ENCODE data around the gene CLEC12A. TPM values are rescaled to one million over a fixed set of nuclear protein-coding genes. Genes with fewer than 3 reads are reported as not detected.

CLEC12A gene
- total RNA-seq, 6 experiments from 2014 or later: 0.22 to 2.9 (median 0.99) TPM

DNA sequence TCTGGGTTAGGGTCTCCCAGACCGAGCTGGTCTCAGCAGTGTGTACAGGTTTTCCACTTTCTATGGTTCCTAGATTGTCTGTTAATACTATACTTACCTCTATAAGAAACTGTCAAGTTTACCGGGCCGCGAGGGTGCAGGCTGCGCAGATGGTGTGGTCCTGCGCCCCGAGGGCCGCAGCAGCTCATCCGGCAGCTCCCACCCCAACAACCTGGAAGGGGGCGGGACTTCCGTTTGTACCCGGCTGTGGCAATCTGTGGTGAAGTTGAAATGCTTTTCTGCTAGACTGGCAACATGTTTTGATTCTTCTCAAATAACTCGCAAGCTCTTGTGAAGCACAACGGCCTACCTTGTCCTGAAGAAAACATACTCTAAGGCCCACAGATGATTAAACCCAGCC is 59.2 kb downstream of the CLEC12A start, which contains the start of gene CLEC9A:
TSS of gene CLEC9A (plus strand) at position 237 of the 400 bp plus-strand sequence. CDS start 22,006 bp downstream, outside the sequence.
- WGBS (ENCODE audit: insufficient coverage, low coverage, low lambda C conversion rate, missing lambda C conversion rate): 71% methylated on average over 9 of the region's 14 CpGs
- H3K27ac ChIP-seq: no peak within 1 kb of the TSS
- no peak for DNase-seq
- H3K27me3 ChIP-seq: no peaks in the 10 kb centered on the region
- no peaks in the 10 kb centered on the region for H3K4me1 ChIP-seq
- TF ChIP-seq POLR2A (IDR thresholded peaks at IDR 0.05): no peak
- TF ChIP-seq, protein P1, sequence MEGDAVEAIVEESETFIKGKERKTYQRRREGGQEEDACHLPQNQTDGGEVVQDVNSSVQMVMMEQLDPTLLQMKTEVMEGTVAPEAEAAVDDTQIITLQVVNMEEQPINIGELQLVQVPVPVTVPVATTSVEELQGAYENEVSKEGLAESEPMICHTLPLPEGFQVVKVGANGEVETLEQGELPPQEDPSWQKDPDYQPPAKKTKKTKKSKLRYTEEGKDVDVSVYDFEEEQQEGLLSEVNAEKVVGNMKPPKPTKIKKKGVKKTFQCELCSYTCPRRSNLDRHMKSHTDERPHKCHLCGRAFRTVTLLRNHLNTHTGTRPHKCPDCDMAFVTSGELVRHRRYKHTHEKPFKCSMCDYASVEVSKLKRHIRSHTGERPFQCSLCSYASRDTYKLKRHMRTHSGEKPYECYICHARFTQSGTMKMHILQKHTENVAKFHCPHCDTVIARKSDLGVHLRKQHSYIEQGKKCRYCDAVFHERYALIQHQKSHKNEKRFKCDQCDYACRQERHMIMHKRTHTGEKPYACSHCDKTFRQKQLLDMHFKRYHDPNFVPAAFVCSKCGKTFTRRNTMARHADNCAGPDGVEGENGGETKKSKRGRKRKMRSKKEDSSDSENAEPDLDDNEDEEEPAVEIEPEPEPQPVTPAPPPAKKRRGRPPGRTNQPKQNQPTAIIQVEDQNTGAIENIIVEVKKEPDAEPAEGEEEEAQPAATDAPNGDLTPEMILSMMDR (IDR thresholded peaks at IDR 0.05): no peak
- H3K9me3 ChIP-seq: no peaks in the 10 kb centered on the region
- H3K36me3 ChIP-seq: no peaks in the 10 kb centered on the region
- H3K4me3 ChIP-seq: no peak within 1 kb of the TSS
- intact Hi-C loops (cut with DNase I): loop anchor here in 1 of 2 donors (10.0 kb wide), 1 partner anchor 104 kb away; the partner anchor contains the start of gene CLEC7A
- no peak for ATAC-seq

DNA sequence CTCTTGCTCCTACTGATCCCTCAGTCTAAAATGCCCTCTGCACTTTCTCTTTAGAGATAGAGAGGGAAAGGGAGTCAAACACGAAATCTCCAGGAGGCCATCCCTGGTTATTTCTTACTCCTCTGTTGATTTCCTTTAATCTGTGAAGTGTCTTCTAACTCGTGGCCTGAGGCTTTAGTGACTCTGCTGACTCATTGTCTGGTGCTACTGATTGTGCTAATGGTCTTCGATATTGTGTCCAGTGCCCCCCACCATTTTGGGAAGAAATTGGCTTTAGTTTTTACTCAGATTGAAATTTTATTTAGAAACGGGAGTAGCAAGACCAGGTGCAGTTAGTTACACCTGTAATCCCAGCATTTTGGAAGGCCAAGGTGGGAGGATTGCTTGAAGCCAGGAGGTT is 60.1 kb downstream of the CLEC12A start:
- Histone ChIP-seq H3K4me1 (no peaks in the 10 kb centered on the region), H3K27ac (no peak overlapping the region), H3K9me3 (no peaks in the 10 kb centered on the region), H3K4me3 (no peak overlapping the region), H3K27me3 (no peaks in the 10 kb centered on the region), H3K36me3 (no peaks in the 10 kb centered on the region)
- DNase-seq: no peak
- peak in 1 of 4 donors; percentile 21 for ATAC-seq
- TF ChIP-seq POLR2A (IDR thresholded peaks at IDR 0.05): no peak
- TF ChIP-seq, protein P1 (IDR thresholded peaks at IDR 0.05): no peak
- WGBS (ENCODE audit: insufficient coverage, low coverage, low lambda C conversion rate, missing lambda C conversion rate): 40% methylated on average over 4 of the region's 4 CpGs
- intact Hi-C loops (cut with DNase I): loop anchor here in 1 of 2 donors (10.0 kb wide), 1 partner anchor 103 kb away; the partner anchor contains the start of gene CLEC7A

DNA sequence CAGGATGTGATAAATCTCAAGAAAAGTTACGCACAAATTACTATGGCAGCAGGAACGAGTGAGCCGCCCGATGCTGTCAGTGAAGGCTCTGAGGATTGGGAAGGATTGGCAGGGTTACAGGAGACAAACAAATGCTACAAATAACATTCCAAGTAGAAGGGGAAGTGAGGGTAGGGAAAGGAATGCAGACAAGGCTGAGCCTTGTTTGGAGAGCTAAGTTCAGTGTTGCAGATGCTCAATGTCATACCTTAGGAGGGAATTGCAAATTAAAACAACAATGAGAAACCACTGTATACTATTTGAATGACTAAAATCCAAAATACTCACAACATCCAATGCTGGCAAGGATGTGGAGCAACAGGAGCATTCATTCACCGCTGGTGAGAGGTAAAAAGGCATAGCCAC is 60.6 kb downstream of the CLEC12A start:
- Histone ChIP-seq H3K36me3 (no peaks in the 10 kb centered on the region), H3K27ac (no peak overlapping the region), H3K27me3 (no peaks in the 10 kb centered on the region), H3K4me1 (no peaks in the 10 kb centered on the region), H3K9me3 (no peaks in the 10 kb centered on the region), H3K4me3 (no peak overlapping the region)
- DNase-seq (no peak), ATAC-seq (peak in 1 of 4 donors; percentile 57)
- intact Hi-C loops (cut with DNase I): loop anchor here in 1 of 2 donors (10.0 kb wide), 1 partner anchor 103 kb away; the partner anchor contains the start of gene CLEC7A
- WGBS (ENCODE audit: insufficient coverage, low coverage, low lambda C conversion rate, missing lambda C conversion rate): 72% methylated on average over 5 of the region's 5 CpGs
- TF ChIP-seq, protein P1 (IDR thresholded peaks at IDR 0.05): no peak
- TF ChIP-seq POLR2A (IDR thresholded peaks at IDR 0.05): no peak

DNA sequence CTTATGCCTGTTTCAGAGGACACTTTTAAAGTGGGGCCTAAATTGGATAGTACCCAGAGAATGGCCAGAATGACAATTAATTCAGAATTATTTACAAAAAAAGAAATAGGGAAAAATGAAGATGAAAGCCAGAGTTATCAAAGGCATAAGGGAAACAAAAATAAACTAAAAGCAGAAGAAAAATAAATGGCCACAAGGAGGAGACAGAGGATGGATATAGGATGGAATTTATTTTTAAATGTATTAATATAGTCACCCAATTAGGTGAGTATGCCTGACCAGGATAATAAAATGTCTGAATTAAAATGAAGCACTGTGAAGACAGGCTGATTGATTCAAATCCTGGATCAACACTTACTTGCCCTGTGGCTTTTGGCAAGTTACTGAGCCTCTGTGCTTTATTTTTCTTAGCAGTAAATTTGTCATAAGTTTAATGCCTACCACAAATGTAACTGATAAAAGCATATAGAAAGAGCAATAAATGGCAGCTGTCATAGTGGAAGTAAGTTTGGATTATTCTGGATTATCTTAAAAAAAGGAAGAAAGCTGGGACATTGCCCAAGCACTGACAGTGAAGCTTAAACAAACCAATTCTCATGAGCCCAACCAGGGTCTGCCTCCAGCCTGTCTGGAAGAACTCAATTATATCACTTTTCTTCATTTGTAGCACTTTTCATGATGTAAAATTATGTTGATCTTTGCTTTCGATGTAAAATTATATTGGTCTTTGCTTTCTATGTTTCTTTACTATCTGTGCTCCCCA is 62.8 kb downstream of the CLEC12A start:
- intact Hi-C loops (cut with DNase I): loop anchor here in 1 of 2 donors (10.0 kb wide), 1 partner anchor 101 kb away; the partner anchor contains the start of gene CLEC7A
- H3K4me3 ChIP-seq: no peak overlapping the region
- no peaks in the 10 kb centered on the region for H3K4me1 ChIP-seq
- no peak overlapping the region for H3K27ac ChIP-seq
- no peaks in the 10 kb centered on the region for H3K36me3 ChIP-seq
- ATAC-seq (peak; percentile 42 to 75 (median 60)), DNase-seq (no peak)
- WGBS (ENCODE audit: insufficient coverage, low coverage, low lambda C conversion rate, missing lambda C conversion rate): 33% methylated on average over 1 of the region's 1 CpG
- H3K27me3 ChIP-seq: no peaks in the 10 kb centered on the region
- no peaks in the 10 kb centered on the region for H3K9me3 ChIP-seq
- TF ChIP-seq POLR2A (IDR thresholded peaks at IDR 0.05): no peak
- TF ChIP-seq, protein P1 (IDR thresholded peaks at IDR 0.05): peak; percentile 57 to 64 (median 59)

Other genes with a start within 250 kb of the CLEC12A start
- under 1 TPM in 2 of 6 experiments, not detected in 4; 0.56 to 0.60 TPM for gene CLECL1, start 238.3 kb upstream of the CLEC12A start, total RNA-seq
- gene CD69, start 210.5 kb upstream of the CLEC12A start, total RNA-seq: 1 to 10 TPM in 3 of 6 experiments, under 1 TPM in 3; 0.26 to 2.3 (median 1.0) TPM
- 1 to 10 TPM in 2 of 6 experiments, under 1 TPM in 2, not detected in 2; 0.65 to 1.4 (median 0.90) TPM for gene KLRF1, start 143.9 kb upstream of the CLEC12A start, total RNA-seq
- gene CLEC2B, start 102.1 kb upstream of the CLEC12A start, total RNA-seq: 10 to 100 TPM in 1 of 6 experiments, 1 to 10 TPM in 5; 1.4 to 11.1 (median 4.9) TPM
- gene KLRF2, start 89.9 kb upstream of the CLEC12A start, total RNA-seq: not detected
- gene CLEC2A, start 39.0 kb upstream of the CLEC12A start, total RNA-seq: not detected
- gene CLEC1B, start 27.7 kb downstream of the CLEC12A start, total RNA-seq: 10 to 100 TPM in 3 of 6 experiments, 1 to 10 TPM in 3; 6.8 to 23.5 (median 9.7) TPM
- gene CLEC12B, start 39.2 kb downstream of the CLEC12A start, total RNA-seq: not detected
- not detected for gene CLEC9A, start 59.3 kb downstream of the CLEC12A start, total RNA-seq
- gene CLEC1A, start 127.6 kb downstream of the CLEC12A start, total RNA-seq: 1 to 10 TPM in 2 of 6 experiments, under 1 TPM in 4; 0.49 to 2.5 (median 0.71) TPM
- 1 to 10 TPM; 1.6 to 9.5 (median 3.8) TPM for gene CLEC7A, start 158.8 kb downstream of the CLEC12A start, total RNA-seq
- 1 to 10 TPM in 2 of 6 experiments, under 1 TPM in 2, not detected in 2; 0.23 to 3.9 (median 0.77) TPM for gene OLR1, start 200.7 kb downstream of the CLEC12A start, total RNA-seq
- gene TMEM52B, start 207.6 kb downstream of the CLEC12A start, total RNA-seq: under 1 TPM in 2 of 6 experiments, not detected in 4; 0.06 TPM
- gene GABARAPL1, start 241.5 kb downstream of the CLEC12A start, total RNA-seq: 100 to 1,000 TPM in 1 of 6 experiments, 10 to 100 TPM in 5; 59.5 to 123 (median 83.4) TPM